ENCODE data around the gene NUTM2E. TPM values are rescaled to one million over a fixed set of nuclear protein-coding genes. Genes with fewer than 3 reads are reported as not detected.
"Not testable (repeated sequence)": the region's sequence is repeated elsewhere in the genome, so short reads cannot be mapped to it uniquely, and the experiment has no call there.

The NUTM2E gene
- total and polyA plus RNA-seq, 9 of the 15 experiments (the other 6 are each of a cell fraction or from before 2014, with no cell fraction given) = 0.05 to 0.18 (median 0.08) TPM; not detected in 4

- WGBS (ENCODE audit: insufficient coverage, low coverage, missing lambda C conversion rate) = 87% methylated on average over 2 of the region's 2 CpGs
- H3K27ac ChIP-seq (ENCODE audit: extremely low read depth, low read depth, low read length); H4K20me1 ChIP-seq (replicated peaks; ENCODE audit: control insufficient read depth, insufficient read depth, low read length); H3K27me3 ChIP-seq (ENCODE audit: control insufficient read depth in 2 of 2, insufficient read depth in 2 of 2, low read length in 2 of 2); CTCF ChIA-PET (ENCODE audit: low intra/inter-chr PET ratio); BruUV-seq (replicated peaks); H3K9me1 ChIP-seq (ENCODE audit: control insufficient read depth, insufficient read depth, low read length); POLR2A ChIA-PET; intact Hi-C loops (cut with micrococcal nuclease); DNase-seq (ENCODE audit: extremely low read depth in 1 of 4, low spot score in 3 of 4); H3K9ac ChIP-seq (ENCODE audit: insufficient read depth in 1 of 2, low read depth in 2 of 2, low read length in 2 of 2); H3K4me2 ChIP-seq (ENCODE audit: insufficient read depth, low read length); H3K79me2 ChIP-seq (ENCODE audit: control insufficient read depth, insufficient read depth, low read length); H3K4me3 ChIP-seq; H2AFZ ChIP-seq (ENCODE audit: low read depth, low read length); H3K36me3 ChIP-seq (ENCODE audit: control insufficient read depth, insufficient read depth, low read length); H3K4me1 ChIP-seq (replicated peaks in 1 of 2; ENCODE audit: control insufficient read depth in 2 of 2, insufficient read depth in 2 of 2, low read length in 2 of 2); in situ Hi-C loops (cut with MboI); H3K9me3 ChIP-seq (replicated peaks; ENCODE audit: control insufficient read depth, insufficient read depth, low read depth, low read length): not testable (repeated sequence)
- peak; percentile 35 for FAIRE-seq
- peak; percentile 36 for ATAC-seq
These were observed 37.2 kb upstream of the NUTM2E start for GRCh38 chr10:79789351-79789750.

GRCh38 chr10:79791906-79792517, 34.5 kb upstream of the NUTM2E start:
- H4K20me1 ChIP-seq (replicated peaks; ENCODE audit: control insufficient read depth, insufficient read depth, low read length); intact Hi-C loops (cut with micrococcal nuclease); POLR2A ChIA-PET; BruUV-seq (replicated peaks); H3K36me3 ChIP-seq (ENCODE audit: control insufficient read depth, insufficient read depth, low read length); ATAC-seq; H3K4me3 ChIP-seq; in situ Hi-C loops (cut with MboI); H3K9me1 ChIP-seq (ENCODE audit: control insufficient read depth, insufficient read depth, low read length); DNase-seq (ENCODE audit: extremely low read depth in 1 of 4, low spot score in 3 of 4); CTCF ChIA-PET (ENCODE audit: low intra/inter-chr PET ratio); H3K79me2 ChIP-seq (ENCODE audit: control insufficient read depth, insufficient read depth, low read length); H3K27me3 ChIP-seq (ENCODE audit: control insufficient read depth in 2 of 2, insufficient read depth in 2 of 2, low read length in 2 of 2); H3K27ac ChIP-seq (ENCODE audit: extremely low read depth, low read depth, low read length); H3K4me1 ChIP-seq (replicated peaks in 1 of 2; ENCODE audit: control insufficient read depth in 2 of 2, insufficient read depth in 2 of 2, low read length in 2 of 2); H2AFZ ChIP-seq (ENCODE audit: low read depth, low read length); FAIRE-seq; H3K4me2 ChIP-seq (ENCODE audit: insufficient read depth, low read length); H3K9me3 ChIP-seq (replicated peaks; ENCODE audit: control insufficient read depth, insufficient read depth, low read depth, low read length); H3K9ac ChIP-seq (ENCODE audit: insufficient read depth in 1 of 2, low read depth in 2 of 2, low read length in 2 of 2): not testable (repeated sequence)
- WGBS (ENCODE audit: insufficient coverage, low coverage, missing lambda C conversion rate) = 82% methylated on average over 1 of the region's 4 CpGs

GRCh38 chr10:79799337-79799736, 27.2 kb upstream of the NUTM2E start:
- not testable (repeated sequence) for BruUV-seq (replicated peaks); H3K36me3 ChIP-seq (ENCODE audit: control insufficient read depth, insufficient read depth, low read length)

GRCh38 chr10:79805857-79806256, 20.7 kb upstream of the NUTM2E start:
- FAIRE-seq; in situ Hi-C loops (cut with MboI); H3K9me3 ChIP-seq (replicated peaks; ENCODE audit: control insufficient read depth, insufficient read depth, low read depth, low read length); H2AFZ ChIP-seq (ENCODE audit: low read depth, low read length); H3K27ac ChIP-seq (ENCODE audit: extremely low read depth, low read depth, low read length); H3K9me1 ChIP-seq (ENCODE audit: control insufficient read depth, insufficient read depth, low read length); H3K9ac ChIP-seq (ENCODE audit: insufficient read depth in 1 of 2, low read depth in 2 of 2, low read length in 2 of 2); H3K79me2 ChIP-seq (ENCODE audit: control insufficient read depth, insufficient read depth, low read length); CTCF ChIA-PET (ENCODE audit: low intra/inter-chr PET ratio); intact Hi-C loops (cut with micrococcal nuclease); H3K36me3 ChIP-seq (ENCODE audit: control insufficient read depth, insufficient read depth, low read length); DNase-seq (ENCODE audit: extremely low read depth in 1 of 4, low spot score in 3 of 4); POLR2A ChIA-PET; H3K4me1 ChIP-seq (replicated peaks in 1 of 2; ENCODE audit: control insufficient read depth in 2 of 2, insufficient read depth in 2 of 2, low read length in 2 of 2); H3K4me3 ChIP-seq; H4K20me1 ChIP-seq (replicated peaks; ENCODE audit: control insufficient read depth, insufficient read depth, low read length); BruUV-seq (replicated peaks); H3K4me2 ChIP-seq (ENCODE audit: insufficient read depth, low read length); H3K27me3 ChIP-seq (ENCODE audit: control insufficient read depth in 2 of 2, insufficient read depth in 2 of 2, low read length in 2 of 2); ATAC-seq: not testable (repeated sequence)
- WGBS (ENCODE audit: insufficient coverage, low coverage, missing lambda C conversion rate) = 80% methylated on average over 1 of the region's 2 CpGs

More at GRCh38 chr10:79799337-79799736, 27.2 kb upstream of the NUTM2E start:
- H3K9me1 ChIP-seq (ENCODE audit: control insufficient read depth, insufficient read depth, low read length); H3K27ac ChIP-seq (ENCODE audit: extremely low read depth, low read depth, low read length); H3K79me2 ChIP-seq (ENCODE audit: control insufficient read depth, insufficient read depth, low read length); ATAC-seq; H2AFZ ChIP-seq (ENCODE audit: low read depth, low read length); CTCF ChIA-PET (ENCODE audit: low intra/inter-chr PET ratio); intact Hi-C loops (cut with micrococcal nuclease); FAIRE-seq; H3K4me1 ChIP-seq (replicated peaks in 1 of 2; ENCODE audit: control insufficient read depth in 2 of 2, insufficient read depth in 2 of 2, low read length in 2 of 2); H3K9me3 ChIP-seq (replicated peaks; ENCODE audit: control insufficient read depth, insufficient read depth, low read depth, low read length); DNase-seq (ENCODE audit: extremely low read depth in 1 of 4, low spot score in 3 of 4); H3K9ac ChIP-seq (ENCODE audit: insufficient read depth in 1 of 2, low read depth in 2 of 2, low read length in 2 of 2); H3K4me3 ChIP-seq; POLR2A ChIA-PET; H4K20me1 ChIP-seq (replicated peaks; ENCODE audit: control insufficient read depth, insufficient read depth, low read length); H3K27me3 ChIP-seq (ENCODE audit: control insufficient read depth in 2 of 2, insufficient read depth in 2 of 2, low read length in 2 of 2); H3K4me2 ChIP-seq (ENCODE audit: insufficient read depth, low read length): not testable (repeated sequence)
- in situ Hi-C loops (cut with MboI) = loop anchor here (5.0 kb wide), 1 partner anchor 122 kb away; no protein-coding TSS in a partner anchor
- no CpG with 5 or more reads among the region's 1 CpG for WGBS (ENCODE audit: insufficient coverage, low coverage, missing lambda C conversion rate)

Data from K562 (cell line).